ENCODE measurements around the gene ADCY5.

ADCY5 gene

DNA sequence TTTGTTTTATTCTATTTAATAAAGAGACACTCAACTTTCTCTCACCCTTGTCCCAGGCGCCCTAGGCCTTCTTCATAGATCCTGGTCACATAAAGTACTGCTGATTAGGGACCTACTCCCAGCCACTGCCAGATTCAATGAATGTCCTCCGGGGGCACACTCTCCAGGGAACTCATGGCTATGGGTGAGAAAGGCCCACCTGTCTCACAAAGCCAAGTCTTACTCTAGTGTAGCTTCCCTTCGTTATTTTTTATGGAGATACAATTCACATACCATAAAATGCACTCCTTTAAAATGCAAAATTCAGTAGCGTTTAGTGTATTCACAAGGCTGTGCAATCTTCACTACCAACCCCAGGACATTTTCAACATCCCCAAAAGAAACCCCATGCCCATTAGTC lies 87.8 kb downstream of the ADCY5 start:
- DNase-seq = no peak

DNA sequence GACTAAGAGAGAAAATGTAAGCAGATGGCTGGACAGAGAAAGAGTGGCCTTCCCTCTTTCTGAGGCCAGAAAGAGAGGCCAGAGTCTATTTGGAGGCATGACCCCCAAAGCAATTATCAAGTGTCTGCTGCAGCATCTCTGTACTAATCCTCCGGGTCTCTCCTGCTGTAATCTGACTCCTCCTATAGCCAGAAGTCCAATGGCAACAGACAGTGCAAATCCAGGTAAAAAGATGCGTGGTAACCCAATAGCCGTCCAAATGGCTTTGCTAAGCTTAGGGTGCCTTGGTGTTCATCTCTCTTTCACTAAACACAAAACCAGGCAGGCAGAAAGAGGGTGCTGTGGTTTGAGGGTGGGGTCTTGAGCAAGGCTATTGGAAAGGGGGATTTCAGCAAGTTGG lies 91.6 kb downstream of the ADCY5 start:
- DNase-seq = no peak

DNA sequence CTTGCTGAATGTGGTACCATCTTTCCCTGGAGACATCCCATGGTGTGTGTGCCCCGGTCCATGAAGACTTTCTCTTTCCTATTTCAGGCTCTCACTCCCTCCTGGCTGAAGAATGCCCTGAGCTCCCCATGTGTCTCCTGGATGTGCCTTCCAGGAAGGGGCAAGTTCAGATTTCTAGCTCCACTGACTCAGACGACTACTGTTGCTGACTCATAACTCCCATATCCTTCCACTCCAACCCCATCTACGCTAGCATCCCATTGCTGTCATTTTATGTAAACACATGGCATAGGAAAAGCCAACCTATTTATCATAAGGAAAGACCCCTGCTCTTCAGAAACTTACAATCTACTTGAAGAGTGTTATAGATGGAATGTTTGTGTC lies 95.0 kb downstream of the ADCY5 start:
- DNase-seq = no peak

DNA sequence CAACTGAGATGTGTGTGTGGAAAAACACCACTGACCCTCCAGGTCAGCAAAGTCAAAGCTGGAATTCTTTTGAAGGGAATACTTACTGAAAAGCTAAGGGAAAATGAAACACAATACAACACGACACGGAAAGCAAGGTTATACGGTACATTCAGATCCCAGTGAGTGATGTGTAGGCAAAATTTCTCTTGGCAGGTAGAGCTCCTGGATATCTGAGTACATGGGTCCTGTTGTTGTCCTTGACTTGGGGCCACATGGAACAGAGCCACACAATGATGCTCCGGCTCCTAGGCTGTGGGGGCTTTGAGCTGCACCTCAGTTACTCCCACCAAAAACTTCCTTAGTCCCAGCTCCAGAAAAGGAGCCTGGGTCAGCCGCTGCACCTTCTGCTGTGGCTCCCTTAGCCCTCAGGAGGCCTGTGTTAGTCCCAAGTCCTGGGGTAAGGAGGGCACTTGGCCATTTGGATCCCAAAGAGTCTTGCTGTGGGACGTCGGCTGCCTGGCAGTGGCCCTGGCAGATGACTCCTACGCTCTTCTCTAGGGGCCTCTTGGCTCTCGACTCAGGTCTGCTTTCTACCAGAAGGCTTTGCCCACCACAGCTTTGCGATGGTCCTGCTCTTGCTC lies 95.6 kb downstream of the ADCY5 start:
- DNase-seq = no peak

DNA sequence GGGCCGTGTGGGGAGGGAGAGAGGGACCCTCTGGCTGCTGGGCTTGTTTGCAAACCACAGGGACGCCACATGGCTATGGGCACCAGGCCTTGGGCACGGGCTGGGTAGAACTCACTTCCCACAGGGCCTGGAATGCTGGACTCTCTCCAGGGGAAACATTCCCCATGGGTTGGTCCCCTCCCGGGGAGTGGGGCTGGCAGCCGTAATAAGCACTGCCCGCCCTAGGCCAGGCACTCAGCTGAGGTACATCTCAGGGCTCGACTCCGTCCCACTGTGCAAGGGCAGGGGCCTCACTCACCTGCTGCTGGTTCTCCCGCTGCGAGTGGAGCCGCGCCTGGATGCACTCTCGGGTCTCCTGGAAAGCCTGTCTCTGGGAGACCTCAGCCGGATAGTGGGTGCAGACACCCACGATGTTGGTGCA lies 96.7 kb downstream of the ADCY5 start:
- DNase-seq = no peak

DNA sequence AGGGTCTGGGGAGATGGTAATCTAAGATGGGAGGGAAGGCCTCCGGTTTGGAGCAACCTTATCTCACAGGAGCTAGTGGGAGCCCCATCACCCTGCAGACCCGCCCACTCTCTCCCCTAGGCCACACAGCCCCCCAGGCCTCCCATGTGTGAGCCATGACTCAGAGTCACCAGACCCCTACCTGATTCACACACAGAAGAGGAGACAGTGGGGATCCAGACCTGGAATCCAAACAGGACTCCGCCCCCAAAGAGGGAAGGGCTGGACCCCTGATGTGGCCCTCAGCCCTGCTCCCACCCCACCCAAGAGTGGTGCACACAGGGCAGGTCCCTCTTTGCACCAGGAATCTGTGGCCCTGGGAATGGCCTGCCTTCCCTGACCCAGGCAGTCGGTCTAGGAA lies 97.4 kb downstream of the ADCY5 start:
- DNase-seq = no peak

DNA sequence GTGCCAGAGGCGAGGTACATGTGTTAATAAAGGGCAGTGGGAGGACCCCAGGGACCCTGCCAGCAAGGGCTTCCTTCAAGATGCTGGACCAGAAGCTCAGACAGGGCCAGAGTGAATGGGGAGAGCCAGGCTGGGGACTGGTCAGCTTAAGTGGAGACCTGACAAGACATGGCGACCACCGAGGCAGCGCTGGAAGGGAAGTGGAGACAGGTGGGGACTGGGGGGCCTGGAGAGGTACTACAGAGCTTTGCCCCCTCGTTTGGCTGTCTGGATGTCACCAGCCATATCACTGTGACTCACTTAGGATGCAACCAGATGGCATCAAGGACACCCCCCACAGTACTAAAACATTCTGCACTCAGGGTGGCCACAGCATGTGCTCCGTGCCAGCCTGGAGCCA lies 97.9 kb downstream of the ADCY5 start:
- DNase-seq = no peak

DNA sequence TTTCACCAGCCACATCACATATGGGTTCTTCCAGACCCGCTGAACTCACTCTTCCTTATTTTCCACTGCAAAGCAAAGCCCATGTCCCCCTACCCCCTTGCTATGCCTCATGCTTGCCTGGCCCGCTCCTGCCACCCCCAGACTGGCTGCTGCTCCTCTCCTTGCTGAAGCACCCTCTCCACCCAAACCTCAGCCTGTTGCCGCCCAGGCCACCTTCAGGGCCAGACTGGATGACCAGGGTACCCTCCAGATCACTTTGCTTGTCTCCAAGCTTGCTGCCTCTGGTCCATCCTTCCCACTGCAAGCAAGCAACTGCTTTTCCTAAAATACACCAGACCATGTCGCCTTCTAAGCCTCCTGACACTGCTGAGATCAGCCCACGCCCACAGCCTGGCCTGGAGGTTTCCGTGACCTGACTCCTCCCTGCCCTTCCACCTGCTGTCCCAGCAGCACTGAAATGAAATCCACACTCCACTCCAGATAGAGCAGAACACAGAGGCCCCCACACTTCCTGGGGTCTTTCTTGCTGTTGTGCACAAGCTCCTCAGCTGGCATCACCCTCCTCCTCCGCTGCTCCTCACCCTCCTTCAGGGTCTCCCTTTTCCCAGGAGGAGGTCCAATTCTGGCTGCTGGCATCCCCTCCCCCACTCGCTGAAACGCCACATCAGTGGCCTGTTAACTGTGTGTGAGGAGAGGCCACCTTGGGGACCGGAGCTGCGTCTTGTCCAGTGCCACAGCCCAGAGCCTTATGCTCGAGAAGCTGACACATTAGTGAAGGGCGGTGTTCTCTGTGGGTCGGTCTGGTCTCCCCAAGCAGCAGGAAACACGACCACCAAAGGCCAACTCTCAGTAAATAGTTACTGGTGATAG lies 99.1 kb downstream of the ADCY5 start:
- no peak for DNase-seq

DNA sequence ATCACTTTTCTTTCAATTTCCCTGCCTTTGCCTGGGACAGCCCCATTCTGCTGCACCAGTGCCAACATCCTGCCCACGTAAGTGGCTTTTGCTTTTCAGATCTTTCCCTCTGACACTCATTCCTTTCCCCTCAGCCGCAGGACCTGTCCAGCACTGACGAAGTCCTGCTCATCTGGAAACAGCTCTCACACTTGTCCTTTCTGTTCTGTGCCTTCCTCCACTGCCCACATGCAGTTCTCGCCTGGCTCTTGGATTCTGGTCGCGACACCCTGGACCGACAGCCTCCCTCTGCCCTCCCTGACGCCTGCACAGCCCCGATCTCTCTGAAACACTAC lies 99.7 kb downstream of the ADCY5 start:
- no peak for DNase-seq

DNA sequence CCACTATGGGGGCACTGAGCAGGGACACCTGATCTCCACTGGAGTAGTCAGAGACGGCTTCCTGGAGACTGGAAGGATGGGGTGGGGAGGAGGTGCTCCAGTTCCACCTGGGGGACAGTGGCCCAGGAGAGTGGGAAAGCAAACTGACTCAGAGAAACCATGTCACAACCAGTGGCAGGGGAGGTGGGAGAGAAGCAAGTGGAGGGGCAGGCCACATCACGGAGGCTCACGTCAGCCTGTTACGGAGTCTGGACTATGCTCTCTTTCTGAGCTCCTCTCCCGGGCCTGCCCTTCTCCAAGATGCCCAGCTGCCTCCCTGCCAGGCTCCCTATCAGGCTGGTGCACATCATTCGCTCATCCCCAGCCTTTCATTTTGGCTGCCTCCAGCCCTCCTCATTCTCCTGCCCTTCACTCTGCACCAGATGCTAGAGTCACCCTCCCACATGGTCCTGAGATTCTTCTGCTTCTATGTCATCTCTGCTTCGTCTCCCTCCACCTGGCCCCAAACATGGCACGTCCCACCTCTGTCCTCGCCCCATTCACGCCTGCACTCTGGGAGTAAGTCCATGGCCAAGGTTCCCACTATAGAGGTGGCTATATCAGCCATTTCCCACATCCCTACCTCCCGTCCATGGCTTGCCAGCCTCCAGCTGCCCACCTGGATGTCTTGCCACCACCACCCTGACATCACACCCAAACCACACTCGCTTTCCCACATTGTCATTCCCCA lies 100.3 kb downstream of the ADCY5 start:
- no peak for DNase-seq

DNA sequence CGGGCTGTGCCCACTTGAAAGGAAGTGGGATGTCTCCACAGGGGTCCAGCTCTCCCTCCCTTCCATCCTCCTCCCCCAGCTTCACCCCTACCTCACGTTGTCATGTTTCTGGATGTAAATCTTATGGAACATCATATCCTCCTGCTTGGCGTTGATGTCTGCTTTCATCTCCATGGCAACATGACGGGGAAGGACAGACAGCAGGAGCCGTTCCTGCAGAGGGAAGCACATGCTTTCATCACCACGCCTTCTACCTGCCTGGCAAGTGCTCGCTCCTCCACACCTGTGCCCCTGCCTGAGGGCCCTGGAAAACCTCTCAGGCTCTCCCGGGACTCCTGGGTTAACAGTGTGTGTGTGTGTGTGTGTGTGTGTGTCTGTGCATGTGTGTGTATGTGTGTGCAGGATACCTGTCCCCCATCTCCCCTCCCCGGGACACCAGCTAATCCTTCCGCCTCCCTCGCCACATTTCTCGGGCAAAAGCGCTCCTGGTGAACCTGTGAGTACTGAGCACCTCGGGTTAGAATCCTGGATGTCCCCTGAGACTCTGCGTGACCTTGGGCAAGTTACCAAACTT lies 101.1 kb downstream of the ADCY5 start:
- no peak for DNase-seq

DNA sequence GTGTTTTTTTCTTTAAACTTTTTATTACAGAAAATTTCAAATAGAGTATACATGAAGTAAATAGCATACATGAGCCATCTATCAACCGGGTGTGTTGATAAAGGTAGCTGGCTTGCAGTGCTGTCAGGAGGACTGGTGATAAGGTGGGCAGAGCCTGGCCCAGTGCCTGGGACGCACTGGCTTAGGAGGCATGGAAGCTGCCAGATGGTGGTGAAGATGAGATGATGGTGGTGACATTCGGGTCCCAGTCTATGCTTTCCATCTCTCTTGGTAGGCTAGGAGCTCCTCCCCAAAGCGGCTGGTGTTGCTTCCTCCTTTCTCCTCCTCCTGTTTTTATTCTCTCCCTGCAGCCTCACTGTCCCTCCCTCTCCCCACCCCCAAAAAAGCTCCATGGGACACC lies 101.7 kb downstream of the ADCY5 start:
- no peak for DNase-seq

DNA sequence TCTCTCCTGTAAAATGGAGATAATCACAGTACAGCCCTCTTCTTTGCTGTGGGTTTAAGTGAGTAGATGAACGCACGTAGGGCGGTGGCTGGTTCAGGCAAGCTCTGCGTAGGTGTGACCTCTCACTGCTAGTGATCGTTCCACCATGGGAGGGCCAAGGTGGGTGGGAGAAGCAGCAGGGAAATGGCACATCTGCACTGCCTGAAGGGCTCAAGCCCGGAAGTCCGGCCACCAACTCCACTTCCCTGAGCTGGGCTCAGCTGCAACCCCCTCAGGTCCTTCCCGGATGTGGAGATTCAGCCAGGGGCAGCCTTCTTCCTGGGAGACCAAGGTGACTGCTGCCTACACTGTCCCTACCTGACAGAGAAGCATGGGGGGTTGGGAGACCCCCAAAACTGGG lies 102.9 kb downstream of the ADCY5 start:
- no peak for DNase-seq

DNA sequence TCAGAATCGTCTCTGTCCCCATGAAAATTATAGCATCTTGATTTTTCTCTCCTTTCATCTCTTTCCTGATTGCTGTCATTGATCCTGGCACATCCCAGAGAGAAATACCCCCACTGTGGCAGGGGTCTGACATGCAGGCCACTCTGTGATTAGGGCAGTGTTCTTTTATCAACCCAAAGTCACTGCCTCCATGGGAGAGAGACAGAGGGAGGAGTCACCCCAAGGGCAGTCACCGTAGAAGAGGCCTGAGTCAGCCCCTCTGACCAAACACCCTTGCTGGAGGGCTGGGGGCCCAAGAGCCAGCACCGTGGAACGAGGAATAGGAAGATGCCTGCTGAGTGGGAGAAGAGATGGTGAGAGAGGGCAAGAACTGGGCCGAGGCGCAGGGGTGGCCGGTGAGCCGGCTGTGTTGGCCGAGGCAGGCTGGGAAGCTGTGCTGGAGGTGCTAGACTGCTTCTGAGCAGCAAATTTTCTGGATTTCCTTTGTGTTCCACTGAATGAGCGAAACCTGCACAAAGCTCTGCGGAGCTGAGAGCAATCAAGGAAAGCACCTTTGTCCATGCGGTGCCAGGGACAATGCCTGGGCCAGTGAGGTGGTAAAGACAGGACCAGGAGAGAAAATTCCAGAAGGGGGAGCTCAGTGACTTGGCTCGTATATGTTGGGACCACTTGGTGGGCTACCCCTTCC lies 103.8 kb downstream of the ADCY5 start:
- DNase-seq = no peak

DNA sequence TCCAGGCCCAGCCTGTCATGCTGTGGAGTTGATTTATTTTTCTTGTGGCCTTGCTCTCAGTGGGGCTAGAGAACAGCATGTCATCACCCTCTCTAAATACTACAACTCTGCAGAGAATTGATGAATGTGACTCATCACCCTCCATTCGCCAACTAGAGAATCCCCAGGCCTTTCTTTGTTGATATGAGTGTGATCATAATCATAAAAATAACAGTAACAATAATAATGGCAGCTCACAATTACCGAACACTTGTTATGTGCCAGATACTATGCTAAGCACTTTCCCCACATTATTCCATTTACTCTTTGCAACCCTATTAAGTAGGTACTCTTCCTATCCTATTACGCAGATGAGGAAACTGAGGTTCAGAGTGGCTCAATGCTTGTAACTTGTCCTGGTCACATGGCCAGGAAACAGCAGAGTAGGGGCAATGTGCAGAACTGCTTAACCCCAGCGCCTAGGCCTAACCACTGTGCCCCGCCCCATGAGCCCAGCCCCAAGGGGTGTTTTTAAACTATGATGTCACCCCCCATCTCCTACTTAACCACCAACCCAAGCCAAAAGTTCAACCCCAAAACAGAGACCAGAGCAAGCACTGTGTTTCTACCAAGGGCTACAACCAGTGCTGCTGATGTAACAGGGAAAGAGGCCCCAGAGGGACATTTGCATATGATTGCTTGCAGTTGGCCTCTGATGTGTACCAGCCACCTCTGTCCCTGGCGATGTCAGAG lies 104.5 kb downstream of the ADCY5 start:
- DNase-seq = no peak

DNA sequence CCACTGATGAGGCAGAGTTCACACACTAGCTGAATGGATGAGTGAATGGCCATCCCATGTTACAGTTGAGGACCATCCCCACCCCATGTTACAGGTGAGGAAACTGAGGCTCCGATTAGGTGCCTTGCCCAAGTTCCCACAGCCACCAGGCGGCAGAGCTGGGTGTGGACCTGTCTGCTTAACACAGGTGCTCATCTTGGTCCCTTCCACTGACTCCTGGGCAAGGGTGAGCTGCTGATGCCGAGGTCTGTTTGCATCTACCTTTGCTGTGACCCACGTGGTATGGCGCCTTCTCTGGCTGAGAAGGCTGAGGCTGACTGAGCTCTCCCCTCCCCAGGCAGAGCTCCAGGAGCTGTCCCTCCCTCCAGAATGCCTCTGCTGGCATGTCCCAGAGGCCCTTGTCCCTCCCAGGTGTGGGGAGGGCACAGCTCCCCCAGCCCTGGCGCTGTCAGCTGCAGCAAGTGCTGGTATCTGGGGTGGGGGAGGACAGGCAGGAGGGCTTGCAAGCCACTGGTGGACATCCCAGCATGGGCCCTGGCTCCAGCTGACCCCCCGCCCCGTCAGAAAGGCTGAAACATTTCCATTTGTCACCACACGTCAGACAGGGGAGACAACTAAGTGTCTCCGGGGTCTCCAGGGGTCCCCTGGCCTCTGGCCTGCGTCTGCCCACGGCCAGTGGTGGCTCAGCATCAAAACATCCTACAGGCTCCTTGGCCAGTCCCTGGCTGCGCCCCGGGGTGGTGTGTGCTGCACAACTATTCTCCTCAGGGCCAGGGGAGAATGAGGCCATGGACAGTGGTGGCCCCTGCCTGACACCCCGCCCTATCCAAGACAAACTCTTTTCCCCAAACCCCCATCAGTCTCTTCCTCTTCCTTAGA lies 105.4 kb downstream of the ADCY5 start:
- DNase-seq = no peak

DNA sequence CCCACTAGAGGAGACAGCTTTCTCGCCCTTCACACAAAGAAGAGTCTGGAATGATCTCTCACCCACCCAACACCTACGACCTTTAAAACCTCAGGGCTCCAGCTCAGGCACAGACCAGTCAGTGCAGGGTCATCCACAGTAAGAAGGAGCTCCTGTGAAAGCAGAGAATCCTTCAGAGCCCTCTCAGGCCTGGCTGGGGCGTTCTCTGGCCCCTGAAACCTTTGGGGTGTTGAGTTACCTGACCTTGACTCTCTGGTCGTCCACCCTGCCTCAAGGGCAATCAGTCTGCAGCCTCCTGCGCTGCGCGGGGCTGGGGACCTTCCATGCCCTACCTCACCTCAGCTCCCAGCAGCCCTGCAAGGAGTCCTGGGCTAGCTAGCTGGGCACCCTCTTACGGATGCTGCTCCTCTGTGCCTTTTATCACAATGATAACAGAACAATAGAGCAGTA lies 106.2 kb downstream of the ADCY5 start:
- no peak for DNase-seq

DNA sequence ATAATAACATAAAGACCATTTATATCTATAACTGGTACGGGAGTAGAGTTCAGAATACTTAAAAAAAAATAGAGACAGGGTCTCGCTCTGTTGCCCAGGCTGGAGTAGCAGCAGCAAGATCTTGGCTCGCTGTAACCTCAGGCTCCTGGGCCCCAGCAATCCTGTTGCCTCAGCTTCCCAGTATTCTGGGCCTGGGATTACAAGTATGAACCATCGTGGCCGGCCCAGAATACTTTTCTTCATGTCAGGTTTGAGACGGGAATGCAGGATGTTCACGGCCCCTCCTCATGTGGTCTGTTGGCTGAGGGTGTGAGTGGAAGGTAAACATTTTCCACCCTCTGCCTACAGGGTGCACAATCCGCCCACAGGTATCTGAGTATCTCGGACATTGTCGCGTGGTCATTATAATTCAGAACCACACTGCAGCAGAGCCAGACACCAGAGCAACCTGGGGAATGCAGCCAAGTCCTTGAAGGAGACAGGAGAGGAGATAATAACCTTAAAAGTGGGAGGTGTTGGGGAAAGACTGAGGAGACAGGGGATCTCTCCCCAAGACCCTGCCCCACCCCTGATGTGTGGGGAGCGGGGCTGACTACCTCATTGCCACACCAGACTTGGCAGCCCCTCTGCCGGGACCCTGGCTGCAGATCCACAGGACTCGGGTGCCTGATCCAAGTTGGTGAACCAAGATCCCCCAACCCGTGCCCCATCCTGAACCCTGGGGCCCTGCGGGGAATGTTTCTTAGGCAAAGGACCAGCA lies 106.8 kb downstream of the ADCY5 start:
- DNase-seq = no peak

DNA sequence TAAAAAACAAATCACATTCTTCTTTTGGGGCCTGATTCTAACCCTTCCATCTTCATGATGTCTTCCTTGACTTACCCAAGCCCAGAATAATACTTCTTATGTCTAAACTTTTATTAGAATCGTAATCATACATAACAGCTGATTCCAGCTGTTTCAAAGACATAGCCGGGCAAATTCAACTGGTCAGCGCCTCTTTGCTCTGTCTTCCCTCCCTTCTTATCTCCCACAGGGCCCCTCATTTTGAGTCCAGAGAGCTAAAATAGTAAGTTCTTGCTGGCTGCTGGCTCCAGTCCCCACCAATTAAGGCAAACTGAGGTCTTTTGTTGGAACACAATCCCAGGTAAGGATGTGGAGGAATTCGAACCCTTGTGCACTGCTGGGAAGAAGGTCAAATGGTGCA lies 108.6 kb downstream of the ADCY5 start:
- no peak for DNase-seq

DNA sequence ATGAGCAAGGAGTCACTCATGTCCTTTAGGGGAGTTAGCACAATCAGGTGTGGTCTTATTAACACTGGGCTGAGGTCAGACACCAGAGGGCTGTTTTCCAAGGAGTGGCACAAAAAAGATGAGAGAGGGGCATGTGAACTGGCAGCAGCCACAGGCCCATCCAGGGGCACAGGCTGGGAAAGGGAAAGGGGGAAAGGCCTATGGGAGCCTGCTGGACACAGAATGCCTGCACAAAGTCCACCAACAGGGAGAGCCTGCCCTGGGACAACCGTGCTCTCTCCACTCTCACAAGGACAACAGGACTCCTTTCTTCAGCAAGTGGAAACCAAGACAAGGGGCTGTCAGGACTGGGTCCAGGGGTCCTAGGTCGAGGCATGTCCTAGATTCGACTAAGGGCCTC lies 109.6 kb downstream of the ADCY5 start:
- DNase-seq = no peak

DNA sequence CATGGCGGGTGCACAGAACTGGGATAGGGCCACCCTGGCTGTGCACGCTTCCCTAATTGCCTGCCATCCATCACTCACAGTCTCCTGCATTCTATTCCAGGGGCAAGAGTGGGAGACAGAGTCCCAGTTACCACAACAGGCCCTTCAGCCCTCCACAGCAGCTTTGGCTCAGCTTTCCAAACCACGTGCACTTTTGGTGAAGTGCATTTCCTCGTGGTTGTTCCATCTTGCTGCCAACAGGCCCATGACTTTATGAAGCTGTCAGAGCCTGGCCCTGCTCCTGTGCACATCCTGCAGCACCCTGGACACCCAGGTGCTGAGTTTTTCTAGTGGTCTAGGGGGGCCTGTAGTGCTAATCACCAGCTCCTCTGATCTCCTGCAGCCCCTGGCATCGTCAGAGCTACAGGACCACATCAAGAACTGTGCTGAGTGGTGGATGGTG lies 110.2 kb downstream of the ADCY5 start:
- no peak for DNase-seq

Measured in activated CD4-positive, CD25-positive, alpha-beta regulatory T cell treated with anti-CD3 and anti-CD28 coated beads, Interleukin-2, amount 50 U/mL, for 72 hours (primary cell).